Memory B cell (primary cell): Measurements from ENCODE around the gene DHX8.
A peak's percentile ranks its signal among the peaks of the same experiment; 100 is the strongest.
"Not testable (repeated sequence)": the region's sequence is repeated elsewhere in the genome, so short reads cannot be mapped to it uniquely, and the experiment has no call there.

Experiments
- ATAC-seq: fragments of 150-1000 bp; cut with Tn5 transposase; 2 replicates; pipeline ENCODE4 v1.10.0; 2021; ENCODE audit warnings: low read depth, mild to moderate bottlenecking, moderate library complexity
- DNase-seq, 2 donors: peaks; one replicate each; pipeline ENCODE4 v3.0.0; 2022; ENCODE audit warnings: low spot score in 2 of 2
- H3K27ac Mint-ChIP-seq: one replicate; pipeline ENCODE4 v1.8.0; 2022; ENCODE audit warnings: mild to moderate bottlenecking, moderate library complexity, mixed read lengths
- H3K27me3 Mint-ChIP-seq: one replicate; pipeline ENCODE4 v1.8.0; 2022; ENCODE audit warnings: mixed read lengths
- H3K36me3 Mint-ChIP-seq: one replicate; pipeline ENCODE4 v1.8.0; 2022; ENCODE audit warnings: mild to moderate bottlenecking, mixed read lengths
- H3K4me1 Mint-ChIP-seq: one replicate; pipeline ENCODE4 v1.8.0; 2022; ENCODE audit warnings: mixed read lengths
- H3K4me3 Mint-ChIP-seq: one replicate; pipeline ENCODE4 v1.8.0; 2022; ENCODE audit warnings: mild to moderate bottlenecking, moderate library complexity, mixed read lengths
- H3K9me3 Mint-ChIP-seq: one replicate; pipeline ENCODE4 v1.8.0; 2022; ENCODE audit warnings: mixed read lengths

Gene DHX8

DNA sequence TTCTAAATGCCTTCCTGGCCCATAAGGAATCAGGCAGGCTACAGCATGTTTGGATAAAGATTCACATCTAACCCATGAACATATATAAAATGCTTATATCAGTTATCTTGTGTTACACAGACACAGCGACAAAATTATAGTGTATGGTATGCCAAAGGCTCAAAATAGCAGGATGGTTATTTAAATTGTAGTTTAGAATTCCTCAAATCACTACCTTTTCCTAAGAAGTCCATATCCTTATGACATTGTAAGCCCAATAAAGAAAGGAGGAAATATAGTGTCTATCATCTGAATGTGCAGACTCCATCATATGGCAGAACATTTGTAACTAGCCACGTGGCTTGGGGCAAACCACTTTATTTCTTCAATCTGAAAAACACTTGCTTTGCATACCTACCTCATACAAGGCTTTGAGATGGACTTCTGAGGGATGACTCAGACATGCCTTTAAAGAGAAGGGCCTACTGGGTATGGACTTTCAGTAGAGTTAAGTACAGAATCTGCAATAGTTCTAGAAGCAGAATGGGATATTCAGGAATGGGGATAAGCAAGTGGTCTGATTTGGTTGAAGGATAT, 12.1 kb upstream of the DHX8 start:
- DNase-seq: no peak
- no peaks in the 10 kb centered on the region for H3K36me3 Mint-ChIP-seq
- ATAC-seq: no peak

DNA sequence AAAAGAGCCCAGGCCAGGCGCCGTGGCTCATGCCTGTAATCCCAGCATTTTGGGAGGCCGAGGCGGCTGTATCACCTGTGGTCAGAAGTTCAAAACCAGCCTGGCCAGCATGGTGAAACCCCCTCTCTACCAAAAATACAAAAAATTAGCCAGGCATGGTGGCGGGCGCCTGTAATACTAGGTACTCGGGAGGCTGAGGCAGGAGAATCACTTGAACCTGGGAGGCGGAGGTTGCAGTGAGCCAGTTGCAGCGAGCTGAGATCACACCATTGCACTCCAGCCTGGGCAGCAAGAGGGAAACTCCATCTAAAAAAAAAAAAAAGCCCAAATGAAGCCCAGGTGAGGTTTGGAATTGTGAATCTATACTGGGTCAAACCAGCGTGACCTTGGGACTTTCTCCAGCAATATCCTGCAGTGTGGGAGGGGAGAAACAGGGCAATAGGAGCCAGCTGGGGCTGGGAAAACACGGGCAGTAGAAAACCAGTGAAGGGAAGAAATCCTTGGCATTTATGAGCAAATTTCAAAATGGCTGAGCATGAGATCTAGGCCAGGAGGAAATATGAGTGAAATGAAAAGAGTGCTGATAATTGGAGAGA, 8.2 kb upstream of the DHX8 start:
- no peak for ATAC-seq
- Mint-ChIP-seq H3K27me3 (peaks cover 6% of the 10 kb centered on the region), H3K9me3 (no peaks in the 10 kb centered on the region), H3K36me3 (no peaks in the 10 kb centered on the region), H3K27ac (no peak overlapping the region), H3K4me1 (no peaks in the 10 kb centered on the region), H3K4me3 (no peak overlapping the region)
- DNase-seq: no peak

More for the DNA sequence above, 12.1 kb upstream of the DHX8 start:
- H3K27ac Mint-ChIP-seq: no peak overlapping the region
- no peaks in the 10 kb centered on the region for H3K4me1 Mint-ChIP-seq
- H3K9me3 Mint-ChIP-seq: no peaks in the 10 kb centered on the region
- H3K27me3 Mint-ChIP-seq: peaks cover 13% of the 10 kb centered on the region
- no peak overlapping the region for H3K4me3 Mint-ChIP-seq

GRCh38 chr17:43476306-43476705, 7.5 kb upstream of the DHX8 start:
- not testable (repeated sequence) for H3K9me3 Mint-ChIP-seq, H3K27ac Mint-ChIP-seq, H3K27me3 Mint-ChIP-seq

GRCh38 chr17:43477832-43478634, 5.7 kb upstream of the DHX8 start:
- H3K36me3 Mint-ChIP-seq: no peaks in the 10 kb centered on the region
- H3K9me3 Mint-ChIP-seq: no peaks in the 10 kb centered on the region
- H3K4me1 Mint-ChIP-seq: no peaks in the 10 kb centered on the region
- H3K27ac Mint-ChIP-seq: no peak overlapping the region
- no peak for DNase-seq
- H3K27me3 Mint-ChIP-seq: peaks cover 3% of the 10 kb centered on the region
- no peak for ATAC-seq
- H3K4me3 Mint-ChIP-seq: no peak overlapping the region

More at GRCh38 chr17:43476306-43476705, 7.5 kb upstream of the DHX8 start:
- not testable (repeated sequence) for DNase-seq, H3K36me3 Mint-ChIP-seq, H3K4me1 Mint-ChIP-seq, ATAC-seq, H3K4me3 Mint-ChIP-seq

DNA sequence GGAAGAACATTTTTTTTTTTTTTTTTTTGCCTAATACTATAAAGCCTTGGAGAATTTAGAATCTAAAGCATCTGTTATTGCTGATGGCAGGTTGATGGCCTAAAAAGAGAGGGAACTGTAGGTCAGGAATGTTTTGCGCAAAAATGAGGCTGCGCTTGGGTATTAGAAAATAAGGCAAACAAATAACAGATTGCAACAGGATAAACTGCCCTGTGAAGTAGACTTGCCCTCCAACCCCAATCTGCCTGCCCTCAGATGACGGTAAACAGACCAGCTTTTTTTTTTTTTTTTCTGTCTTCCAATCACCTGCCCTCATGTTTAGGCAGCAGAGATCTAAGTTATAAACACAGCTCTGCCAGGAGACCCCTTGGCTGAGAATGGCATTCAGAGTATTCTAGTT, 3.8 kb upstream of the DHX8 start:
- no peak for ATAC-seq
- H3K9me3 Mint-ChIP-seq: no peaks in the 10 kb centered on the region
- no peaks in the 10 kb centered on the region for H3K27me3 Mint-ChIP-seq
- peaks cover 2% of the 10 kb centered on the region for H3K36me3 Mint-ChIP-seq
- peaks cover 6% of the 10 kb centered on the region for H3K4me1 Mint-ChIP-seq
- H3K27ac Mint-ChIP-seq: no peak overlapping the region
- no peak overlapping the region for H3K4me3 Mint-ChIP-seq
- DNase-seq: no peak

- Mint-ChIP-seq H3K36me3 (peaks cover 2% of the 10 kb centered on the region), H3K4me1 (peaks cover 11% of the 10 kb centered on the region), H3K27me3 (no peaks in the 10 kb centered on the region), H3K27ac (no peak overlapping the region), H3K4me3 (no peak overlapping the region), H3K9me3 (no peaks in the 10 kb centered on the region)
- no peak for DNase-seq
- ATAC-seq: no peak
Observed at GRCh38 chr17:43482103-43483012, 1.4 kb upstream of the DHX8 start.

DNA sequence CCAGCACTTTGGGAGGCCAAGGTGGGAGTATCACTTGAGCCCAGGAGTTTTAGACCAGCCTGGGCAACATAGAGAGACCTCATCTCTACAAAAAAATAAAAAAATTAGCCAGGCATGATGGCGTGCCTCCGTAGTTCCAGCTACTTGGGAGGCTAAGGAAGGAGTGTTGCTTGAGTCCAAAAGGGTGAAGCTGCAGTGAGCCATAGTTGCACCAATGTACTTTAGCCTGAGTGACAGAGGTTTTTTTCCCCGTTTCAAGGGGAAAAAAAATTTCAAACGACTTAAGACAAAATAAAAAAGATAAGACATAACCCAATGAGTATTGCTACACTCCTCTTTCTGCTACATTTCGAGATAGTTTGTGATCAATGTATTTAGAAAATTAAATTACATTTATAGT, 6.8 kb downstream of the DHX8 start:
- no peaks in the 10 kb centered on the region for H3K27me3 Mint-ChIP-seq
- DNase-seq (no peak), ATAC-seq (no peak)
- peaks cover 2% of the 10 kb centered on the region for H3K4me1 Mint-ChIP-seq
- H3K9me3 Mint-ChIP-seq: no peaks in the 10 kb centered on the region
- H3K4me3 Mint-ChIP-seq: no peak overlapping the region
- H3K27ac Mint-ChIP-seq: no peak overlapping the region
- H3K36me3 Mint-ChIP-seq: peaks cover 35% of the 10 kb centered on the region

DNA sequence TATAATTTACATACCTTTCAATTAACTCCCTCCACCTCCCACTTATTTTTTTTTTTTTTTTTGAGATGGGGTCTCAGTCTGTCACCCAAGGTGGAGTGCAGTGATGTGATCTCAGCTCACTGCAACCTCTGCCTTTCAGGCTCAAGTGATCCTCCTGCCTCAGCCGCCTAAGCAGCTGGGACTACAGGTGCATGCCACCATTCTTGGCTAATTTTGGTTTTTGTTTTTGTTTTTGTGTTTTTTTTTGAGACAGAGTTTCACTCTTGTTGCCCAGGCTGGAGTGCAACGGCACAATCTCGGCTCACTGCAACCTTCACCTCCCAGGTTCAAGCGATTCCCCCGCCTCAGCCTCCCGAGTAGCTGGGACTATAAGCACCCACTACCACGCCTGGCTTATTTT, 25.7 kb downstream of the DHX8 start:
- not testable (repeated sequence) for H3K9me3 Mint-ChIP-seq, H3K4me3 Mint-ChIP-seq, DNase-seq, H3K27me3 Mint-ChIP-seq, H3K4me1 Mint-ChIP-seq
- H3K27ac Mint-ChIP-seq: peak overlapping the region; percentile 71
- peak; percentile 46 for ATAC-seq
- peaks cover 37% of the 10 kb centered on the region for H3K36me3 Mint-ChIP-seq

DNA sequence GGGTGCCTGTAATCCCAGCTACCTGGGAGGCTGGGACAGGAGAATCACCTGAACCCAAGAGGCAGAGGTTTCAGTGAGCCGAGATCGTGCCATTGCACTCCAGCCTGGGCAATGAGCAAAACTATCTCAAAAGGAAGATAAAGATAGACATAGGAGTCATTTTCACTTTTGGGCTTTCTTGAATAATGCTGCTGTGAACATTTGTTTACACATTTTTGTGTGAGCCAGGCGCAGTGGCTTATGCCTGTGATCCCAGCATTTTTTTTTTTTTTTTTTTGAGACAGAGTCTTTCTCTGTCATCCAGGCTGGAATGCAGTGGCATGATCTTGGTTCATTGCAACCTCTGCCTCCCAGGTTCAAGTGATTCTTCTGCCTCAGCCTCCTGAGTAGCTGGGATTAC, 27.4 kb downstream of the DHX8 start:
- H3K4me3 Mint-ChIP-seq, DNase-seq, H3K4me1 Mint-ChIP-seq, H3K27me3 Mint-ChIP-seq, H3K9me3 Mint-ChIP-seq, ATAC-seq: not testable (repeated sequence)
- Mint-ChIP-seq H3K36me3 (peaks cover 31% of the 10 kb centered on the region), H3K27ac (peak overlapping the region; percentile 28)

DNA sequence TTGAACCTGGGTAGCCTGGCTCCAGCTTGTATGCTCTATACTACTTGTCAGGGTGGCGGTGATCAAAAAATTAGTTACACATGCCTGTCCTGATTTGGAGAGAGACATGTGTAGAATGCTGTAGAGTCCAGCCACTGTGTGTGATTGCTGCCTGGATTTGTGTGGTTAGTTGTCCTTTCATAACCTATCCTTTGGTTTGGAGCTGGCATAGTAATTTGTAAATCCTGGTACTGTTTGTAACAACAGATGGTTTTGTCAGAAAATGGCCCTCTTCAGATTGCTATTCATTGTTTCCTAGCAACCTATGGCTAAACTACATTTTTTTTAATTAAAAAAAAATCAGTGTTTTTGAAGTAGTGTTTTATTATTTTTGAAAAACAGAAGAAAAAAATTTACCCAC, 31.9 kb downstream of the DHX8 start:
- Mint-ChIP-seq H3K27ac (no peak overlapping the region), H3K4me3 (no peak overlapping the region), H3K9me3 (no peaks in the 10 kb centered on the region), H3K36me3 (peaks cover 40% of the 10 kb centered on the region), H3K27me3 (no peaks in the 10 kb centered on the region), H3K4me1 (peaks cover 6% of the 10 kb centered on the region)
- DNase-seq (no peak), ATAC-seq (no peak)

- DNase-seq (no peak), ATAC-seq (no peak)
- no peaks in the 10 kb centered on the region for H3K27me3 Mint-ChIP-seq
- H3K36me3 Mint-ChIP-seq: peaks cover 43% of the 10 kb centered on the region
- H3K27ac Mint-ChIP-seq: peak overlapping the region; percentile 73
- H3K9me3 Mint-ChIP-seq: no peaks in the 10 kb centered on the region
- H3K4me3 Mint-ChIP-seq: no peak overlapping the region
- H3K4me1 Mint-ChIP-seq: peaks cover 7% of the 10 kb centered on the region
Observed at GRCh38 chr17:43517161-43517560, 33.4 kb downstream of the DHX8 start.

DNA sequence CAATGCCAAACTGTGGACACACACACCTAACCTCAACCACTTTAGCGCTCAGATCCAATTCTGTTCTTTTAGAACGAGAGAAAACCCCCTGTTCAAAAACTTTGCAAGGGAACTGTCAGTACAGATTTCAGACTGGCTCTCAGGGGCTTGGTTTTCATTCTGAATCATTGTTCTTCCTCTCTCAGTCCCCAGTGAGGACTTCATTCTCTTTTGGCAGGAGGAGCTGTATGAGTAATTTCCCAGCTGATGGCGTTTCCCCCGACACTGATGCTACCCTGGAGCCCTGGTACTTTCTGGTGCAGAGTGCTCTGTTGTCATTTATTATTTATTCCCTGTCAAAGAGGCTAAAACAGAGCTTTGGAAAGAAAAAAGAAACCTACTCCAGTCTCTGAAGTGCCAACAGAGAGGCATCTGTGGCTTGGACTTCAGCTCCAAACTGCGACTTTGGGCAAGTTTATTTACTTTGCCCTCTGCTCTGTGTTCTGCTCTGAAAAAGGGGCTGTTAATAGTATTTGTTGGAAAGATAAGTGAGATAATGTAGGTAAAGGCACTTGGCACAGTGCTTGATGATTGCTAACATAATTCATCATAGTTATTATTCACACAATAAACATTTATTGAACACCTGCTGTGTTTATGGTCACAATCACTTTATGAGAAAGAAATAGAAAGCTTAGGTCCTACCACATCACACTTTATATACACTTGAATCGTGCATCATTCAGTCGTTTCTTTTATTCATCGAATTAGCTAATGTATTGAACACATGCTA, 34.0 kb downstream of the DHX8 start:
- no peak for ATAC-seq
- Mint-ChIP-seq H3K27ac (no peak overlapping the region), H3K27me3 (no peaks in the 10 kb centered on the region), H3K9me3 (no peaks in the 10 kb centered on the region), H3K4me1 (peaks cover 7% of the 10 kb centered on the region), H3K36me3 (peaks cover 40% of the 10 kb centered on the region), H3K4me3 (no peak overlapping the region)
- no peak for DNase-seq

GRCh38 chr17:43521389-43521788, 37.6 kb downstream of the DHX8 start:
- H3K9me3 Mint-ChIP-seq: no peaks in the 10 kb centered on the region
- H3K27me3 Mint-ChIP-seq: no peaks in the 10 kb centered on the region
- H3K27ac Mint-ChIP-seq: no peak overlapping the region
- peaks cover 43% of the 10 kb centered on the region for H3K36me3 Mint-ChIP-seq
- ATAC-seq (no peak), DNase-seq (no peak)
- H3K4me3 Mint-ChIP-seq: no peak overlapping the region
- peaks cover 7% of the 10 kb centered on the region for H3K4me1 Mint-ChIP-seq
